ENCODE results near the gene GRK6.
A peak's percentile ranks its signal among the peaks of the same experiment; 100 is the strongest.
"Not testable (repeated sequence)": the region's sequence is repeated elsewhere in the genome, so short reads cannot be mapped to it uniquely, and the experiment has no call there.

The GRK6 gene

DNA sequence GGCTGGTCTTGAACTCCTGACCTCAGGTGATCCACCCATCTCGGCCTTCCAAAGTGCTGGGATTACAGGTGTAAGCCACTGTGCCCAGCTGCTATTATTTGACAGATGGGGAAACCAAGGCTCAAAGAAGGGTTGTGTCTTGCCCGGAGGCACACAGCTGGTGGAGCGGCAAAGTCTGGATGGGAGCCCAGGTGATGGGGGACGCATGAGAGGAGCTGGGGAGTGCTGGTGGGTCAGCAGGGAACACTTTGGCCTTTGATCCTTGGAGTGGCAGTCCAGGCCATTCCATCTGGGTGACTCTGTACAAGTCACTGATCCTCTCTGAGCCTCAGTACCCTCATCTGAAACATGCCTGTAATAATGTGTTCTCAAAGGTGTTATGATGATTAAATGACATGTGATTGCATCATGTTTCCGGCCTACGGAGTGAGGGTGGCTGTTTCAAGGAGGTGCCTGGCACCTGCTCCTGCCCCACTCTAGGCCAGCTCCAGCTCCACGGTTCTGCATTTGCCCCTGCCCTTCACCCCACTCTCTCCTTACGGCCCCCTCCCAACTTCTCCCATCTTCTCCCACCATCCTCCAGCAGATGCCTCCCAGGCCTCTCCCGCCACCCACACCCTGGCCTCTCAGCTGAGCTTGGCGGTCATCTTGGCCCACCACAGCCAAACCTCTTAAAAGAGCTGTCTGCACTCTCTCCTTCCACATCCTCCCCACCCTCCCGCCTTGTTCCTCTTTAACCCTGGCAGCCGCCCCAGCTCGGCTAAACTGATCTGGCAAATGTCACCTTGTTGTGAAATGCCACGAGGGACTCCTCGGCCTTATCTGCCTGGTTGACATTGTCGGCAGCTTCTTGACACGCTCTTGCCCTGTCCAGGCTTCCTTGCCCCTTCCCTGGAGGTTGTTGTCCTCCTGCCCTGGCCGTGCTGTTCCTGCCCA lies 52.5 kb downstream of the GRK6 start:
- peak overlapping the region; percentile 54 for H3K27ac ChIP-seq
- no peak for TF ChIP-seq ZFX (IDR thresholded peaks at IDR 0.05; ENCODE audit: borderline replicate concordance)
- TF ChIP-seq, protein P1, sequence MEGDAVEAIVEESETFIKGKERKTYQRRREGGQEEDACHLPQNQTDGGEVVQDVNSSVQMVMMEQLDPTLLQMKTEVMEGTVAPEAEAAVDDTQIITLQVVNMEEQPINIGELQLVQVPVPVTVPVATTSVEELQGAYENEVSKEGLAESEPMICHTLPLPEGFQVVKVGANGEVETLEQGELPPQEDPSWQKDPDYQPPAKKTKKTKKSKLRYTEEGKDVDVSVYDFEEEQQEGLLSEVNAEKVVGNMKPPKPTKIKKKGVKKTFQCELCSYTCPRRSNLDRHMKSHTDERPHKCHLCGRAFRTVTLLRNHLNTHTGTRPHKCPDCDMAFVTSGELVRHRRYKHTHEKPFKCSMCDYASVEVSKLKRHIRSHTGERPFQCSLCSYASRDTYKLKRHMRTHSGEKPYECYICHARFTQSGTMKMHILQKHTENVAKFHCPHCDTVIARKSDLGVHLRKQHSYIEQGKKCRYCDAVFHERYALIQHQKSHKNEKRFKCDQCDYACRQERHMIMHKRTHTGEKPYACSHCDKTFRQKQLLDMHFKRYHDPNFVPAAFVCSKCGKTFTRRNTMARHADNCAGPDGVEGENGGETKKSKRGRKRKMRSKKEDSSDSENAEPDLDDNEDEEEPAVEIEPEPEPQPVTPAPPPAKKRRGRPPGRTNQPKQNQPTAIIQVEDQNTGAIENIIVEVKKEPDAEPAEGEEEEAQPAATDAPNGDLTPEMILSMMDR (IDR thresholded peaks at IDR 0.05): no peak

DNA sequence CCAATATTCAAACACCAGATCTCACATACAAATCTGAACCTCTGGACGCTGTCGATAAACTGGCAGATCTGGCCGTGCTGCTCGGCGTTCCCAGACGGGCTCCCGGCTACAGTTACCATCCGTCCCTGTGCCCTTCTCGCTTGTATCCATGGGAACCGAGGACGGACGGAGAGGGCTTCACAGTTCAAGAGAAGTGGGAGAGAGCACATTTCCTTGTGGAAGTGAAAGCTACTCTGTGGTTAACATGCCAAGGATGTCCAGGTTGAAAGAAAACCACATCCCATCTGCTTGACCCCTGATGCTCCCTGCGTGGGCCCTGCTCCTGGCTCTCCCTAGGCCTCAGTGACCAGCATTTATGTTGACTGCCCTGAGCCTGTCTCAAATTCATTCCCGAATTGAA lies 53.3 kb downstream of the GRK6 start:
- no peak for TF ChIP-seq ZFX (IDR thresholded peaks at IDR 0.05; ENCODE audit: borderline replicate concordance)
- TF ChIP-seq, protein P1 (IDR thresholded peaks at IDR 0.05): no peak
- H3K27ac ChIP-seq: peak overlapping the region; percentile 54

DNA sequence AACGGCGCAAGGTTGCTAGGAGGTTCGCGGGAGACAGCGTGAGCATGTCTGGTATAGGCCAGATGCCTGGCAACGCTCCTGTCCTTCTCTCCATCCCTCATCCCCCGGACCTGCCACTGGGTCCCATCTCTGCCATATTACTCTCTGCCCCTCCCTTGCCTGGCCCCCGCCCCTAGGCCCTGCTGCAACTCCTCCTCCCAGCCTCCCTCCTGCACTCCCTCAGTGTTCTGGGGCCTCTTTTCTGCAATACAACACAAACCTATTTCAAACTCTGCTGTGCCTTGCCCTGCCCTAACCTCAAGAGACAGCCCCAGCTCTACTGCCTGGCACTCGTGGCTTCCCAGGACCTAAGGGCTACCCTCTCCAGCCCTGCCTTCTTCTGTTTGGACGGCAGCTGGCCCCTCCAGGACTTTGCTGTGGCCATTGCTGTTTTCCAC lies 55.9 kb downstream of the GRK6 start:
- TF ChIP-seq ZFX (IDR thresholded peaks at IDR 0.05; ENCODE audit: borderline replicate concordance): no peak
- TF ChIP-seq, protein P1 (IDR thresholded peaks at IDR 0.05): no peak
- H3K27ac ChIP-seq: no peak overlapping the region

DNA sequence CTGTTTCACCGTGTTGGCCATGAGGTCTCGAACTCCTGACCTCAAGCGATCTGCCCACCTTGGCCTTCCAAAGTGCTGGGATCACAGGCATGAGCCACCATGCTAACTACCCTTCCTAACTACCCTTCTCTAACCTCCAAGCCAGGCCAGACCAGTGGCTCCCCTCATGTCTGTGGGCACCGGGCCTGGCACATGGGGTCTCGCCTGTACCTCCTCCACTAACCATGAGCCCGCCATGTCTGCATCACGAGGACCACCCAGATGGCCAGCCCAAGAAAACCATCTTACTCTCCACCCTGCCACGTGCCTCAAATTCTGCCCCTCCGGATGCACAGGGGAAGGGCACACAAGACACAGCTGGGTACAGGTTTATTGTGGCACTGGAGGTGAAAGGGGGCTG lies 56.6 kb downstream of the GRK6 start:
- no peak overlapping the region for H3K27ac ChIP-seq
- no peak for TF ChIP-seq ZFX (IDR thresholded peaks at IDR 0.05; ENCODE audit: borderline replicate concordance)
- TF ChIP-seq, protein P1 (IDR thresholded peaks at IDR 0.05): no peak

DNA sequence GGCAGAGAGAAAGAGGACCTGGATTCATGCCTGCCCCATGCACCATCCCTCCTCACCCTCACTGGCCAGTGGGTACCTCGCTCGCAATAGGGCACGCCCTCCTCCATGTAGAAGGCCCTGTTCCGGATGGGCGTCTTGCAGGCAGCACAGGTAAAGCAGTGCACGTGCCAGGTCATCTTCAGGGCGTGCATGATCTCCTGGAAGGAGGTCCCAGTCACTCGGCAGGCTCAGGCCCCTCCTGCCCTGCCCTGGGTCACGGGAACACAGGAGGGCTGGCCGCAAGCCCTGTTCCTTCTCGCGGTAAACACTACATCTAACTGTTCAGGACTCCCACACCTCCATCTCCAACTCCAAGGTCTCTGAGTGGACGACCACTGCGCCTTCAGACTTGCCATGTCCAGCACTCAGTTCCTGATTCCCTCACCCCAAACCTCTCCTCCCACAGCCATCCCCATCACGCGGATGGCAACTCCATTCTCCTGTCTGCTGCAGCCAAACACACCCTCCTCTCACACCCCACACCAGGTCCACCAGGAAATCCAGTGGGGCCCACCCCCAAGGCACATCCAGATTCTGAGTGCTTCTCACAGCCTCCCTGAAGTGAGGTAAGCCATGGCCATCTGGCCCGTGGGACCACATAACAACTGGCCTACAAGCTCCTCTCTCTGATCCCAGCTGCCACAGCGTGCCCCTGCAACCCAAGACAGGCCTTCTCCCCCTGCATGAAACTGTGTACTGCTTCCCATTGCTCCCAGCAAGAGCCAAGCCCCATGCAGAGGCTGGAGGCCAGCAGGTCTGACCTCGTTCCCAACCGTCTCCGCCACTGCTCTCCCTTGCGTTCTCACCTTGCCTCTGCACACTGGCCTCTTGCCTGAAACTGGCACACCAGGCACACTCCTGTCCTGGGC lies 57.8 kb downstream of the GRK6 start:
- no peak overlapping the region for H3K27ac ChIP-seq
- no peak for TF ChIP-seq ZFX (IDR thresholded peaks at IDR 0.05; ENCODE audit: borderline replicate concordance)
- TF ChIP-seq, protein P1 (IDR thresholded peaks at IDR 0.05): no peak

DNA sequence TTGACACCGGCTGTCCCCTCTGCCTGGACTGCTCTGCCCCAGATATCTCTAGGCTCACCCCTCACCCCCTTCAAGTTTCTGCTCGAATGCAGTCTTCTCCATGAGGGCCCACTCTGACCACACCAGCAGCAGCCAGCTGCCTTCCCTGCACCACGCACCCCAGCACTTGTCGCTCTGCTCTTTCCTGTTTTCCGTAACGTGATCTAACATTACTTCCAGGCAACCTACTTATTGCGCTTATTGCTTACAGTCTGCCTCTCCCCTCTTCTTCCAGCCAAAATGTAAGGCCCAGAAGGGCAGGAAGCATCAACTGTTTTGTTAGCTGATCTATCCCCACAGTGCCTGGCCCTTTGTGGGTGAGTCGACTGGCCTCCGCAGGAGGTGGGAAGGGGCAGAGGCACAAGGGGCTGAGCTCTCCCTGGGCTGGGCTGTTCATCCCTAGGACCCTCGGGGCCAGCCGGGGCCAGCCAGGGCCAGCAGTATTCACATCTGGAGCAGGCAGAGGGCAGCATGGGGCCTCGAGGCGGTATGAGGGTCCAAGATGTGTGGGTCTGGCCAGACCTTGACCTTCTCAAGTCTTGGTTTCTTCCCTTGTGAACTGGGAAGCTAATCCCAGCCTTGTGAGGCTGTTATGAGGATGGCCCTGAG lies 58.5 kb downstream of the GRK6 start:
- no peak overlapping the region for H3K27ac ChIP-seq
- TF ChIP-seq ZFX (IDR thresholded peaks at IDR 0.05; ENCODE audit: borderline replicate concordance): no peak
- TF ChIP-seq, protein P1 (IDR thresholded peaks at IDR 0.05): no peak

DNA sequence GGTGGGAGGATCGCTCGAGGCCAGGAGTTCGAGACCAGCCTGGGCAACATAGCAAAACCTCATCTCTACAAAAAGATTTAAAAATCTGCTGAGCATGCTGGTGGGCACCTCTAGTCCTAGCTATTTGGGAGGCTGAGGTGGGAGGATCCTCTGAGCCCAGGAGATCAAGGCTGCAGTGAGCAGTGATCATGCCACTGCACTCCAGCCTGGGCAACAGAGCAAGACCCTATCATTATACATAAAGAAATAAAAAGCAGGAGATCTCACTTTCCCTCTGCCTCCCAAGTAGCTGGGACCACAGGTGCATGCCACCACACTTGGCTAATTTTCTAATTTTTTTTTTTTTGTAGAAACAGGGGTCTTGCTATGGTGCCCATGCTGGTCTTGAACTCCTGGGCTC lies 59.3 kb downstream of the GRK6 start:
- not testable (repeated sequence) for H3K27ac ChIP-seq

Measured in 22Rv1 (cell line).